ENCODE data around the gene FBXO39. TPM values are rescaled to one million over a fixed set of nuclear protein-coding genes. Genes with fewer than 3 reads are reported as not detected.

Gene FBXO39
- polyA plus RNA-seq, 3 donors = 0.12 TPM; not detected in 2

DNA sequence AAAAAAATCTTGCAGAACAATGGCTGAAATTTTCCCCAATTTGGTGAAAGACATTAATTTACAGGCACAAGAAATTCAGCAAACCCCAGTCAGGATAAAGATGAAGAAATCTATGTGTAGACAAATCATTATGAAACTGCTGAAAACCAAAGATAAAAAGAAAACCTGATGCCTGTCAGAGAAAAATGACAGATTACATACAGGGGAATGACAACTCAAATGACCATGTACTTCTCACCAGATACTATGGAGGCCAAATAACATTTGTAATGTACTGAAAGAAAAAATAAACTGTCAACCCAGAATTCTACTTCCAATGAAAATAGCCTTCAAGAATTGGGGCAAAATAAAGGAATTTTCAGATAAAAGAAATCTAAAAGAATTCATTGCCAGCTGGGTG lies 27.4 kb upstream of the FBXO39 start:
- H4K20me1 ChIP-seq (ENCODE audit: insufficient read depth, low read length) = no peaks in the 10 kb centered on the region
- H3K27me3 ChIP-seq (ENCODE audit: control insufficient read depth in 2 of 2, insufficient read depth in 2 of 2, low read length in 2 of 2) = peaks cover 0 to 2% of the 10 kb centered on the region in 2 donors
- no peak overlapping the region for H3K4me2 ChIP-seq (replicated peaks; ENCODE audit: extremely low read depth, low read length, poor library complexity, severe bottlenecking)
- H3K9ac ChIP-seq (ENCODE audit: insufficient read depth, low read length, poor library complexity, severe bottlenecking) = no peak overlapping the region
- no peak for DNase-seq
- no peaks in the 10 kb centered on the region for H3K79me2 ChIP-seq (ENCODE audit: insufficient read depth, low read length)
- TF ChIP-seq, protein P1, sequence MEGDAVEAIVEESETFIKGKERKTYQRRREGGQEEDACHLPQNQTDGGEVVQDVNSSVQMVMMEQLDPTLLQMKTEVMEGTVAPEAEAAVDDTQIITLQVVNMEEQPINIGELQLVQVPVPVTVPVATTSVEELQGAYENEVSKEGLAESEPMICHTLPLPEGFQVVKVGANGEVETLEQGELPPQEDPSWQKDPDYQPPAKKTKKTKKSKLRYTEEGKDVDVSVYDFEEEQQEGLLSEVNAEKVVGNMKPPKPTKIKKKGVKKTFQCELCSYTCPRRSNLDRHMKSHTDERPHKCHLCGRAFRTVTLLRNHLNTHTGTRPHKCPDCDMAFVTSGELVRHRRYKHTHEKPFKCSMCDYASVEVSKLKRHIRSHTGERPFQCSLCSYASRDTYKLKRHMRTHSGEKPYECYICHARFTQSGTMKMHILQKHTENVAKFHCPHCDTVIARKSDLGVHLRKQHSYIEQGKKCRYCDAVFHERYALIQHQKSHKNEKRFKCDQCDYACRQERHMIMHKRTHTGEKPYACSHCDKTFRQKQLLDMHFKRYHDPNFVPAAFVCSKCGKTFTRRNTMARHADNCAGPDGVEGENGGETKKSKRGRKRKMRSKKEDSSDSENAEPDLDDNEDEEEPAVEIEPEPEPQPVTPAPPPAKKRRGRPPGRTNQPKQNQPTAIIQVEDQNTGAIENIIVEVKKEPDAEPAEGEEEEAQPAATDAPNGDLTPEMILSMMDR (IDR thresholded peaks at IDR 0.05) = no peak
- no peak overlapping the region for H3K4me3 ChIP-seq (replicated peaks in 1 of 3; ENCODE audit: low read depth in 2 of 3, low read length in 3 of 3)
- Mint-ChIP-seq H3K27me3 (ENCODE audit: low read depth in 3 of 3) (peaks cover 4 to 14% (median 5%) of the 10 kb centered on the region in 3 donors), H3K36me3 (no peaks in the 10 kb centered on the region), H3K9me3 (no peaks in the 10 kb centered on the region), H3K4me1 (peaks cover 30% of the 10 kb centered on the region), H3K4me3 (no peak overlapping the region), H3K27ac (no peak overlapping the region)
- intact Hi-C loops (cut with micrococcal nuclease) = no loop called here
- H3K27ac ChIP-seq (ENCODE audit: low read depth in 1 of 2, low read length in 2 of 2) = no peak overlapping the region
- H3K4me1 ChIP-seq (ENCODE audit: control insufficient read depth in 1 of 2, insufficient read depth in 2 of 2, low read length in 2 of 2) = peaks cover 21 to 24% of the 10 kb centered on the region in 2 donors
- no peak overlapping the region for H2AFZ ChIP-seq (ENCODE audit: insufficient read depth, low read depth, low read length, poor library complexity, severe bottlenecking)
- H3K9me3 ChIP-seq (replicated peaks in 1 of 2; ENCODE audit: control insufficient read depth in 1 of 2, insufficient read depth in 1 of 2, low read length in 2 of 2) = no peaks in the 10 kb centered on the region
- H3K36me3 ChIP-seq (replicated peaks in 1 of 2; ENCODE audit: control insufficient read depth in 1 of 2, insufficient read depth in 2 of 2, low read length in 2 of 2) = no peaks in the 10 kb centered on the region

DNA sequence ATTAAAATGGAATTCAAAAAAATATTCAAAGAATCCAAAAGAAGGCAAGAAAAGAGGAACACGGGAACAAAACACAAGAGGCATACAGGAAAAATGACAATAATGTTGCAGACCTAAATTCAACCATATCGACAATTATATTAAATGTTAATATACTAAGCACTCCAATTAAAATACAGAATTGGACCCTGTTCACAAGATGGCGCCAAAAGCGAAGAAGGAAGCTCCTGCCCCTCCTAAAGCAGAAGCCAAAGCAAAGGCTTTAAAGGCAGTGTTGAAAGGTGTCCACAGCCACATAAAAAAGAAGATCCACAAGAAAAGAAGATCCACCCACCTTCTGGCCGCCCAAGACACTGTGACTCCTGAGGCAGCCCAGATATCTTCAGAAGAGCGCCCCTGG lies 26.5 kb upstream of the FBXO39 start:
- DNase-seq = peak in 1 of 3 donors; percentile 7

More for the DNA sequence above, 26.5 kb upstream of the FBXO39 start:
- H3K4me2 ChIP-seq (replicated peaks; ENCODE audit: extremely low read depth, low read length, poor library complexity, severe bottlenecking) = no peak overlapping the region
- H4K20me1 ChIP-seq (ENCODE audit: insufficient read depth, low read length) = no peaks in the 10 kb centered on the region
- H3K9ac ChIP-seq (ENCODE audit: insufficient read depth, low read length, poor library complexity, severe bottlenecking) = no peak overlapping the region
- no peak overlapping the region for H3K4me3 ChIP-seq (replicated peaks in 1 of 3; ENCODE audit: low read depth in 2 of 3, low read length in 3 of 3)
- peaks cover 25 to 28% of the 10 kb centered on the region in 2 donors for H3K4me1 ChIP-seq (ENCODE audit: control insufficient read depth in 1 of 2, insufficient read depth in 2 of 2, low read length in 2 of 2)
- intact Hi-C loops (cut with micrococcal nuclease) = no loop called here
- TF ChIP-seq, protein P1 (IDR thresholded peaks at IDR 0.05) = no peak
- WGBS (ENCODE audit: insufficient coverage) = 55% methylated on average over 3 of the region's 6 CpGs
- no peaks in the 10 kb centered on the region for H3K79me2 ChIP-seq (ENCODE audit: insufficient read depth, low read length)
- H2AFZ ChIP-seq (ENCODE audit: insufficient read depth, low read depth, low read length, poor library complexity, severe bottlenecking) = no peak overlapping the region
- Mint-ChIP-seq H3K4me3 (no peak overlapping the region), H3K36me3 (no peaks in the 10 kb centered on the region), H3K27me3 (ENCODE audit: low read depth in 3 of 3) (peaks cover 3 to 14% (median 4%) of the 10 kb centered on the region in 3 donors), H3K9me3 (no peaks in the 10 kb centered on the region), H3K4me1 (peaks cover 35% of the 10 kb centered on the region), H3K27ac (no peak overlapping the region)
- no peak overlapping the region for H3K27ac ChIP-seq (ENCODE audit: low read depth in 1 of 2, low read length in 2 of 2)
- no peaks in the 10 kb centered on the region for H3K36me3 ChIP-seq (replicated peaks in 1 of 2; ENCODE audit: control insufficient read depth in 1 of 2, insufficient read depth in 2 of 2, low read length in 2 of 2)
- H3K27me3 ChIP-seq (ENCODE audit: control insufficient read depth in 2 of 2, insufficient read depth in 2 of 2, low read length in 2 of 2) = no peaks in the 10 kb centered on the region
- no peaks in the 10 kb centered on the region for H3K9me3 ChIP-seq (replicated peaks in 1 of 2; ENCODE audit: control insufficient read depth in 1 of 2, insufficient read depth in 1 of 2, low read length in 2 of 2)
